ENCODE results near the gene FPGS.

DNA sequence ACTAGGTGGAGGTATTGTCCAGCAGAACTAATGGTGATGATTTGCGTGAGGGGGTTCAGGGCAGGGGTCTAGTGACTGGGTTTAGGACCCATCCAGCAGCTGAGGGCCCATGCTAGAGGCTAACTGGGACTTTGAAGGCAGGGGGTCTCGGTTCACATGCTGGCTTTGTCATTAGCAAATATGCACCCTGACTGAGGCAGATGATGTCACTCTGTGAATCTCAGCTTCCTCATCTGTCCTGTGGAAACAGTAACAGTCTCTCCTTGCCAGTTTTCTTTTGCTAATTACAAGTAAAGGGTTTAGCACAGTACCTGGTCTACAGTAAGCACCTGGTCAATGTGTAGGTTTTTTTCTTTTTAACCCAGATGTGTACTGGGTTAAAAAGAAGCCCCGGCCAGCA, 29.4 kb upstream of the FPGS start:
- TF ChIP-seq GATA2 (IDR thresholded peaks at IDR 0.05; ENCODE audit: low read depth, low read length) (no peak), GATA3 (IDR thresholded peaks at IDR 0.05; ENCODE audit: low read depth, low read length) (no peak)

All from SH-SY5Y (cell line).